ENCODE data around the gene CIP2A. TPM values are rescaled to one million over a fixed set of nuclear protein-coding genes. Genes with fewer than 3 reads are reported as not detected.

The CIP2A gene
- total and polyA plus RNA-seq, 2 of the 13 experiments (the other 11 are each of a cell fraction or from before 2014, with no cell fraction given): 7.8 to 36.9 TPM

- TF ChIP-seq CENPX (CRISPR knock-in tag; IDR thresholded peaks at IDR 0.05): no peak
- TF ChIP-seq ZNF17 (CRISPR knock-in tag; IDR thresholded peaks at IDR 0.05): no peak
- no peak for TF ChIP-seq MLX (CRISPR knock-in tag; IDR thresholded peaks at IDR 0.05)
- TF ChIP-seq NFE2L2 (IDR thresholded peaks at IDR 0.05; ENCODE audit: low read length): no peak
- TF ChIP-seq MAX (IDR thresholded peaks at IDR 0.05): peak; percentile 92
- TF ChIP-seq GABPB1 (CRISPR knock-in tag; IDR thresholded peaks at IDR 0.05): peak; percentile 99
- TF ChIP-seq KDM2A (CRISPR knock-in tag; IDR thresholded peaks at IDR 0.05; ENCODE audit: borderline replicate concordance, low read depth): peak; percentile 77
- peak; percentile 86; the same call in 1 of the 2 replicates for TF ChIP-seq FOXM1 (CRISPR knock-in tag; IDR thresholded peaks at IDR 0.05)
- TF ChIP-seq BORCS8-MEF2B (CRISPR knock-in tag; IDR thresholded peaks at IDR 0.05): peak; percentile 81; the same call in 1 of the 2 replicates
- TF ChIP-seq RBAK (CRISPR knock-in tag; IDR thresholded peaks at IDR 0.05): no peak
- TF ChIP-seq GPN1 (CRISPR knock-in tag; IDR thresholded peaks at IDR 0.05; ENCODE audit: borderline replicate concordance): no peak
- TF ChIP-seq KIAA2018 (CRISPR knock-in tag; IDR thresholded peaks at IDR 0.05; ENCODE audit: borderline replicate concordance): no peak
- TF ChIP-seq ZNF766 (CRISPR knock-in tag; IDR thresholded peaks at IDR 0.05; ENCODE audit: borderline replicate concordance): peak; percentile 53; the same call in 1 of the 2 replicates
- TF ChIP-seq ZNF280D (CRISPR knock-in tag; IDR thresholded peaks at IDR 0.05): peak; percentile 32; the same call in 1 of the 2 replicates
- 0 out of 2 replicates have a peak, but pooled peaks have one; percentile 29 for TF ChIP-seq NFYB (CRISPR knock-in tag; IDR thresholded peaks at IDR 0.05)
- no peak for TF ChIP-seq PCBP2 (optimal IDR thresholded peaks at IDR 0.05; ENCODE audit: low read depth, low read length, poor library complexity, severe bottlenecking)
- TF ChIP-seq ZNF431 (CRISPR knock-in tag; IDR thresholded peaks at IDR 0.05; ENCODE audit: borderline replicate concordance, low read depth): no peak
Observed at GRCh38 chr3:108589081-108589997, at the start of gene CIP2A, which contains the start of gene DZIP3 (continued).
